ENCODE results near the gene C19orf44.
"Not testable (repeated sequence)": the region's sequence is repeated elsewhere in the genome, so short reads cannot be mapped to it uniquely, and the experiment has no call there.

The C19orf44 gene

GRCh38 chr19:16495982-16496612 is at the start of gene C19orf44, which contains the start of gene CALR3:
Gene C19orf44, plus strand, starts transcription at chr19:16496394. Its CDS starts 4,399 bp downstream, at chr19:16500793.
Gene CALR3, minus strand, starts transcription at chr19:16496167. Its CDS starts 38 bp downstream, at chr19:16496129.
- peak; percentile 94 for DNase-seq (ENCODE audit: low read depth)
- TF ChIP-seq, protein P1, sequence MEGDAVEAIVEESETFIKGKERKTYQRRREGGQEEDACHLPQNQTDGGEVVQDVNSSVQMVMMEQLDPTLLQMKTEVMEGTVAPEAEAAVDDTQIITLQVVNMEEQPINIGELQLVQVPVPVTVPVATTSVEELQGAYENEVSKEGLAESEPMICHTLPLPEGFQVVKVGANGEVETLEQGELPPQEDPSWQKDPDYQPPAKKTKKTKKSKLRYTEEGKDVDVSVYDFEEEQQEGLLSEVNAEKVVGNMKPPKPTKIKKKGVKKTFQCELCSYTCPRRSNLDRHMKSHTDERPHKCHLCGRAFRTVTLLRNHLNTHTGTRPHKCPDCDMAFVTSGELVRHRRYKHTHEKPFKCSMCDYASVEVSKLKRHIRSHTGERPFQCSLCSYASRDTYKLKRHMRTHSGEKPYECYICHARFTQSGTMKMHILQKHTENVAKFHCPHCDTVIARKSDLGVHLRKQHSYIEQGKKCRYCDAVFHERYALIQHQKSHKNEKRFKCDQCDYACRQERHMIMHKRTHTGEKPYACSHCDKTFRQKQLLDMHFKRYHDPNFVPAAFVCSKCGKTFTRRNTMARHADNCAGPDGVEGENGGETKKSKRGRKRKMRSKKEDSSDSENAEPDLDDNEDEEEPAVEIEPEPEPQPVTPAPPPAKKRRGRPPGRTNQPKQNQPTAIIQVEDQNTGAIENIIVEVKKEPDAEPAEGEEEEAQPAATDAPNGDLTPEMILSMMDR (IDR thresholded peaks at IDR 0.05; ENCODE audit: control insufficient read depth, extremely low read depth, insufficient read depth): no peak
- H3K4me3 ChIP-seq (ENCODE audit: low read depth, low read length): peak within 1 kb of the TSS; percentile 96

- DNase-seq (ENCODE audit: low read depth): no peak
- TF ChIP-seq, protein P1 (IDR thresholded peaks at IDR 0.05; ENCODE audit: control insufficient read depth, extremely low read depth, insufficient read depth): no peak
- H3K4me3 ChIP-seq (ENCODE audit: low read depth, low read length): no peak overlapping the region
Measured at GRCh38 chr19:16446724-16447368, 49.3 kb upstream of the C19orf44 start.

DNA sequence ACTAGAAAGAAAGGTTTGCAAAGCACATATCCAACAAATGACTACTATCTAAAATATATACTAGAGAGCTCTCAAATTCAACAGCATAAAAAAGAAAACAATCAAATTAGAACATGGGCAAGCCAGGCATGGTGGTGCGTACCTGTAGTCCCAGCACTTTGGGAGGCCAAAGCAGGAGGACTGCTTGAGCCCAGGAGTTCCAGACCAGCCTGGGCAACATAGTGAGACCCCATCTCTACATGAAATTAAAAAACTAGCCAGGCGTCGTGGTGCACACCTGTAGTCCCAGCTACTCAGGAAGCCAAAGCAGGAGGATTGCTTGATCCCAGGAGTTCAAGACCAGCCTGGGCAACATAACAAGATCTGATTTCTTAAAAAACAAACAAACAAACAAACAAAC is 47.3 kb upstream of the C19orf44 start:
- not testable (repeated sequence) for DNase-seq (ENCODE audit: low read depth); H3K4me3 ChIP-seq (ENCODE audit: low read depth, low read length)

- no peak for DNase-seq (ENCODE audit: low read depth)
- H3K4me3 ChIP-seq (ENCODE audit: low read depth, low read length): no peak overlapping the region
- TF ChIP-seq, protein P1 (IDR thresholded peaks at IDR 0.05; ENCODE audit: control insufficient read depth, extremely low read depth, insufficient read depth): no peak
Measured at GRCh38 chr19:16449330-16449961, 46.7 kb upstream of the C19orf44 start.

DNA sequence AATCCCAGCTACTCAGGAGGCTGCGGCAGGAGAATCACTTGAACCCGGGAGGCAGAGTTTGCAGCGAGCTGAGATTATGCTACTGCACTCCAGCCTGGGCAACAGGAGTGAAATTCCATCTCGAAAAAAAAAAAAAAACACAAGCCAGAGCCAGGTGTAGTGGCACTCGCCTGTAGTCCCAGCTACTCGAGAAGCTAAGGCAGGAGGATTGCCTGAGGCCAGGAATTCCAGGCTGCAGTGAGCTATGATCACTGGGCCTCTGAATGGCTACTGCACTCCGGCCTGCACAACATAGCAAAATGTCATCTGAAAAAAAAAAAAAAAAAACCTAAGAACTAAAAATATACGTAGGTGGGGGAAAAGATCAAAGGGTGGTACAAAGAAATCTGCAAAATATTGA is 43.9 kb upstream of the C19orf44 start:
- TF ChIP-seq, protein P1 (IDR thresholded peaks at IDR 0.05; ENCODE audit: control insufficient read depth, extremely low read depth, insufficient read depth): no peak
- H3K4me3 ChIP-seq (ENCODE audit: low read depth, low read length): no peak overlapping the region
- DNase-seq (ENCODE audit: low read depth): no peak

GRCh38 chr19:16454351-16454918 is 41.8 kb upstream of the C19orf44 start:
- TF ChIP-seq, protein P1 (IDR thresholded peaks at IDR 0.05; ENCODE audit: control insufficient read depth, extremely low read depth, insufficient read depth): no peak
- no peak for DNase-seq (ENCODE audit: low read depth)
- no peak overlapping the region for H3K4me3 ChIP-seq (ENCODE audit: low read depth, low read length)

DNA sequence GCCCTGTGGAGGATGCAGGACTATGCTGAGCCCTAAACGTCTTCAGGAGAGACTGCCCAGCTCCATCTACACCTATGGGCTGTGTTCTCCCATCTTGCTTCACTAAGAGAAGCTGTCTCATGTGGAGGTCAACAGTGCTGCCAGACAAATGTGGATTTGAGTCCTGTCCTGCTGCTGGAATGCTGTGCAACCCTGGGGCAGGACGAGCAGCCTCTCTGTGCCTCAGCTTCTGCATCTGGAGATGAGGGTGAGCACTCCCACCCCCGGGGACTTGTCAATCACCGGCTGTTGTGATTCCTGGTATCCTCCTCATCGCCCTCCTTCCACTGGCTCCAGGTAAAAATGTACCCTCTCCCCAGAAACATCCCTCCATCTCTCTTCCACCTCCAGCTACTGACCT is 40.7 kb upstream of the C19orf44 start:
- TF ChIP-seq, protein P1 (IDR thresholded peaks at IDR 0.05; ENCODE audit: control insufficient read depth, extremely low read depth, insufficient read depth): no peak
- DNase-seq (ENCODE audit: low read depth): no peak

More for the DNA sequence above, 40.7 kb upstream of the C19orf44 start:
- H3K4me3 ChIP-seq (ENCODE audit: low read depth, low read length): no peak overlapping the region

Measured in LNCaP clone FGC (cell line).